Measurements from ENCODE around the gene CYP2U1. TPM values are rescaled to one million over a fixed set of nuclear protein-coding genes. Genes with fewer than 3 reads are reported as not detected.

CYP2U1 gene
- total RNA-seq, 1 donor from 2014 or later: 1.5 TPM

- no peak for DNase-seq (ENCODE audit: low spot score)
- Mint-ChIP-seq H3K36me3 (ENCODE audit: low read depth) (peaks cover 61% of the 10 kb centered on the region), H3K27ac (no peak overlapping the region), H3K9me3 (no peaks in the 10 kb centered on the region), H3K4me3 (ENCODE audit: low read depth) (no peak overlapping the region), H3K4me1 (ENCODE audit: low read depth) (peaks cover 52% of the 10 kb centered on the region), H3K27me3 (ENCODE audit: low read depth) (no peaks in the 10 kb centered on the region)
- intact Hi-C loops (cut with micrococcal nuclease): no loop called here
These were observed 65.8 kb downstream of the CYP2U1 start for GRCh38 chr4:107996949-107997788.

- DNase-seq (ENCODE audit: low spot score): no peak
- no peak overlapping the region for H3K27ac Mint-ChIP-seq
- peaks cover 47% of the 10 kb centered on the region for H3K4me1 Mint-ChIP-seq (ENCODE audit: low read depth)
- H3K9me3 Mint-ChIP-seq: no peaks in the 10 kb centered on the region
- H3K27me3 Mint-ChIP-seq (ENCODE audit: low read depth): no peaks in the 10 kb centered on the region
- H3K4me3 Mint-ChIP-seq (ENCODE audit: low read depth): no peak overlapping the region
- peaks cover 66% of the 10 kb centered on the region for H3K36me3 Mint-ChIP-seq (ENCODE audit: low read depth)
- intact Hi-C loops (cut with micrococcal nuclease): no loop called here
These were observed 66.4 kb downstream of the CYP2U1 start for GRCh38 chr4:107997794-107998193.

DNA sequence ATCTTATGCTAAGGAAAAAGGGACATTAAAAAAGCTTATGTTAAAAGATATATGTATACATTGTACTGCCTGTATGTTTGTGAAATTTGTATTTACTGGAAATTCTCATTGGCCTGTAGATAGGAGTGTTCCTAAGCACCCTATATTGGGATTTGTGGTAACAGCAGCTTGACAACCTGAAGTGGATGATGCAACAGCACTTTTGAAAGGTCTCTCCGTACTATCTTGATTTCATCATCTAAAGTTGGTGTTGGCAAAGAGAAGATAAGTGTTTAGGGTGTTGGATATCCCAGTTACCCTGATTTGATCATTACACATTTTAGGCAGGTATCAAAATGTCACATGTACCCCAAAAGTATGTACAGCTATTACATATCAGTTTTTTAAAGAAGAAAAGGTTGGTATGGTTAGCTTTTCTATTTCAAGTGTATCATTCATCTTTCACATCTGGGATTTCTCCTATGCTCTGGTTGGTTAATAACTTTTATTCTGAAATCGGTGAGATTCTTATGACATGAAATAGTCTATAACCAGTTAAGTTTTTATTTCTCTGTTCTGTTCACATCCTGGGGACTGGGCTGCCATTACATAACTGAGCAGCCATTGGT, 68.7 kb downstream of the CYP2U1 start:
- DNase-seq (ENCODE audit: low spot score): no peak
- Mint-ChIP-seq H3K36me3 (ENCODE audit: low read depth) (peaks cover 73% of the 10 kb centered on the region), H3K4me3 (ENCODE audit: low read depth) (no peak overlapping the region), H3K9me3 (no peaks in the 10 kb centered on the region), H3K4me1 (ENCODE audit: low read depth) (peaks cover 44% of the 10 kb centered on the region), H3K27me3 (ENCODE audit: low read depth) (no peaks in the 10 kb centered on the region), H3K27ac (no peak overlapping the region)
- intact Hi-C loops (cut with micrococcal nuclease): no loop called here

DNA sequence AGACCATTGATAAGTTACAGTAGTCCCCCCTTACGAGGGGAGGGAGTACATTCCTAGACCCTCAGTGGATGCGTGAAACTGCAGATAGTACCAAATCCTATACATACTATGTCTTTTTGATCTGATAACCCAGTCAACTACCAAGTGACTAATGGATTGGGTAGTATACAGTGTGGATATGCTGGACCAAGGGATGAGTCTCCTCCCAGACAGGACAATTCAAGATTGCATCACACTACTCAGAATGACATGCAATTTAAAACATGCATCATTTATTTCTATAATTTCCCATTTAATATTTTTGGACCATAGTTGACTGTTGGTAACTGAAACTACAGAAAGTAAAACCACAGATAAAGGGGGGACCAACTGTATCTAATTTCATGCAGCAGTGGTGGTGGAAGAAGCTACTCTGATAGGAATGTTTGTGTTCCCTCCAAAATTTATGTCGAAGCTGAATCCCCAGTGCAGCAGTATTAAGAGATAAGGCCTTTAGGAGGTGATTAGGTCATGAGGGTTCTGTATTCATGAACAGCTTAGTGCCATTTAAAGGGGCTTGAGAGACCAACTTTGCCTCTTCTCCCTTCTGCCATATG, 70.3 kb downstream of the CYP2U1 start:
- intact Hi-C loops (cut with micrococcal nuclease): no loop called here
- no peak overlapping the region for H3K4me3 Mint-ChIP-seq (ENCODE audit: low read depth)
- H3K9me3 Mint-ChIP-seq: no peaks in the 10 kb centered on the region

More for the DNA sequence above, 70.3 kb downstream of the CYP2U1 start:
- Mint-ChIP-seq H3K36me3 (ENCODE audit: low read depth) (peaks cover 63% of the 10 kb centered on the region), H3K27ac (no peak overlapping the region), H3K27me3 (ENCODE audit: low read depth) (no peaks in the 10 kb centered on the region), H3K4me1 (ENCODE audit: low read depth) (peaks cover 49% of the 10 kb centered on the region)
- DNase-seq (ENCODE audit: low spot score): no peak

Other genes starting within 250 kb of the CYP2U1 start
- gene PAPSS1, start 211.3 kb upstream of the CYP2U1 start, total RNA-seq: 36.9 TPM in 2 replicates
- gene SGMS2, start 106.6 kb upstream of the CYP2U1 start, total RNA-seq: 0.50 and 1.0 TPM in 2 replicates
- 41.9 and 42.8 TPM in 2 replicates for gene HADH, start 58.3 kb downstream of the CYP2U1 start, total RNA-seq
- gene LEF1, start 237.4 kb downstream of the CYP2U1 start, total RNA-seq: 74.0 and 77.0 TPM in 2 replicates